Lower leg skin (tissue), 4 donors: ENCODE data around the gene EGFL7. TPM values are rescaled to one million over a fixed set of nuclear protein-coding genes. Genes with fewer than 3 reads are reported as not detected.

Experiments
- DNase-seq, 2 donors: peaks; one replicate each; pipeline ENCODE4 v3.0.0-alpha.2; 2019; ENCODE audit warnings: low spot score in 2 of 2
- H3K4me3 ChIP-seq: fragments of 200-600 bp; sonication (generic); 2 replicates; pipeline ENCODE4 v1.5.1; 2017; ENCODE audit warnings: mild to moderate bottlenecking, low read depth; ENCODE audit not compliant: poor library complexity, severe bottlenecking
- CTCF ChIP-seq, 3 donors: fragments of 450-650 bp; IDR thresholded peaks; one replicate each; pipeline ENCODE4 v1.5.1; 2016; ENCODE audit warnings: antibody characterized with exemption in 3 of 3, mild to moderate bottlenecking in 3 of 3, moderate library complexity in 2 of 3
- POLR2A ChIP-seq, 2 donors: fragments of 450-650 bp; IDR thresholded peaks; one replicate each; pipeline ENCODE4 v1.6.1; 2016 to 2017; ENCODE audit warnings: antibody characterized with exemption in 2 of 2, mild to moderate bottlenecking in 1 of 2, moderate library complexity in 1 of 2
- WGBS, 2 donors: methylation state at CpG; one replicate each; pipeline ENCODE4 v1.1.5; 2018; 5-methylcytosine and 5-hydroxymethylcytosine counted together
- intact Hi-C: fragments of 100-400 bp; cut with DNase I; formaldehyde crosslinking; loops from one replicate; pipeline ENCODE4 v1.15.0; 2023; ENCODE audit warnings: low total_unique reads
- total RNA-seq, 4 donors: library from RNA; depleted of rRNA; stranded (reverse); fragments of >200 nt; gene quantifications; one replicate each; pipeline ENCODE4 v1.1.0, GENCODE V29; 2016

EGFL7 gene
- total RNA-seq, 4 donors from 2014 or later: 27.8 to 62.2 (median 46.2) TPM

GRCh38 chr9:136643596-136644342 is 18.9 kb upstream of the EGFL7 start:
- intact Hi-C loops: no loop called here
- no peak for DNase-seq
- 52 to 67% methylated on average over 22 to 29 of the region's 31 CpGs for WGBS, 2 donors
- no peak overlapping the region for H3K4me3 ChIP-seq
- no peak for TF ChIP-seq CTCF (IDR thresholded peaks at IDR 0.05)
- no peak for TF ChIP-seq POLR2A (IDR thresholded peaks at IDR 0.05)

GRCh38 chr9:136644343-136644592 is 18.4 kb upstream of the EGFL7 start:
- 0% methylated on average over 1 of the region's 15 CpGs; no CpG with 5 or more reads in 1 of the 2 donors for WGBS, 2 donors
- intact Hi-C loops: no loop called here
- H3K4me3 ChIP-seq: no peak overlapping the region
- no peak for TF ChIP-seq CTCF (IDR thresholded peaks at IDR 0.05)
- no peak for TF ChIP-seq POLR2A (IDR thresholded peaks at IDR 0.05)
- peak in 1 of 2 donors; percentile 86 for DNase-seq

GRCh38 chr9:136644593-136645351 is 17.9 kb upstream of the EGFL7 start:
- TF ChIP-seq CTCF (IDR thresholded peaks at IDR 0.05): peak in 1 of 3 donors; percentile 94
- TF ChIP-seq POLR2A (IDR thresholded peaks at IDR 0.05): no peak
- DNase-seq: peak; percentile 75 to 98
- WGBS, 2 donors: 22 to 24% methylated on average over 12 to 14 of the region's 30 CpGs
- no peak overlapping the region for H3K4me3 ChIP-seq
- intact Hi-C loops: no loop called here

- 73 to 78% methylated on average over 11 to 13 of the region's 18 CpGs for WGBS, 2 donors
- H3K4me3 ChIP-seq: no peak overlapping the region
- no peak for TF ChIP-seq POLR2A (IDR thresholded peaks at IDR 0.05)
- TF ChIP-seq CTCF (IDR thresholded peaks at IDR 0.05): no peak
- intact Hi-C loops: no loop called here
- DNase-seq: no peak
These were observed 17.3 kb upstream of the EGFL7 start for GRCh38 chr9:136645352-136645902.

GRCh38 chr9:136645903-136646754 is 16.6 kb upstream of the EGFL7 start:
- H3K4me3 ChIP-seq: no peak overlapping the region
- TF ChIP-seq POLR2A (IDR thresholded peaks at IDR 0.05) (no peak), CTCF (IDR thresholded peaks at IDR 0.05) (no peak)
- intact Hi-C loops: no loop called here
- DNase-seq: no peak
- WGBS, 2 donors: 32 to 35% methylated on average over 23 to 40 of the region's 40 CpGs
